ENCODE results near the gene IL13RA2. TPM values are rescaled to one million over a fixed set of nuclear protein-coding genes. Genes with fewer than 3 reads are reported as not detected.

Gene IL13RA2
- total and polyA plus RNA-seq, 2 donors (not counting 3 experiments of a cell fraction or from before 2014, with no cell fraction given) = not detected

DNA sequence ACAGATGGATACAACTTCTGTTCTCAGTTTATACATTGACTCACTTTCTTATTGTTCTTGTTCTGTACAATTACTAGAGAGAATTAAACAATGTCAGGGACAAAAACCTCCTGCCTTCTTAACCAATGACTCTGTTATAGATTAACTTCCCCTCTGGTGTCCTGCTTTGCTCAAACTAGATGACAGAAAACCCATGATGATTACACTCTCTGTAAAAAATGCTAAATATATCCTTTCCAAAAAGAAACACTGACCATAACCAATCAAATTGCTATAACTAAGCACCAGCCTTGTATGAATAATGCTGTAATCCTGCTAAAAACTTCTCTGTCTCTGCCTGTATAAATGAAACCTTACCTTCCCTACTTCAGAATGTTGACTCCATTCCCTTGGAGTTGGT is 29.8 kb upstream of the IL13RA2 start:
- DNase-seq (ENCODE audit: low read depth, low spot score) (no peak), FAIRE-seq (no peak)
- H2AFZ ChIP-seq (ENCODE audit: low read depth, low read length) = no peak overlapping the region
- intact Hi-C loops (cut with micrococcal nuclease) (no loop called here), dilution Hi-C loops (cut with MboI; ENCODE audit: extremely low pct_ligation_motif_present, low sequenced_read_pairs) (no loop called here)
- H3K36me3 ChIP-seq (ENCODE audit: control insufficient read depth in 2 of 2, extremely low read depth in 1 of 2, insufficient read depth in 2 of 2, low read length in 2 of 2) = no peaks in the 10 kb centered on the region
- H3K9ac ChIP-seq (replicated peaks; ENCODE audit: extremely low read depth, insufficient read depth, low read length) = no peak overlapping the region
- H3K27ac ChIP-seq (ENCODE audit: insufficient read depth, low read depth, low read length) = no peak overlapping the region
- H3K4me2 ChIP-seq (ENCODE audit: insufficient read depth, low read length) = no peak overlapping the region
- ChIA-PET POLR2A (no interaction called here), CTCF (no interaction called here)
- no peak for TF ChIP-seq MYC (IDR thresholded peaks at IDR 0.05; ENCODE audit: low read depth, low read length)
- no peak for TF ChIP-seq GATA2 (IDR thresholded peaks at IDR 0.05; ENCODE audit: insufficient read depth, insufficient read length, low read depth, low read length)
- TF ChIP-seq FOS (IDR thresholded peaks at IDR 0.05; ENCODE audit: borderline replicate concordance, insufficient read depth, low read length) = no peak
- no peak for TF ChIP-seq POLR2AphosphoS5 (IDR thresholded peaks at IDR 0.05; ENCODE audit: insufficient read depth, low read depth, low read length)
- no peak for TF ChIP-seq EZH2 (IDR thresholded peaks at IDR 0.05; ENCODE audit: borderline replicate concordance, low read depth, low read length, severe bottlenecking)
- TF ChIP-seq POLR2A (IDR thresholded peaks at IDR 0.05; ENCODE audit: low read depth, low read length) = no peak
- no peaks in the 10 kb centered on the region for H4K20me1 ChIP-seq (replicated peaks; ENCODE audit: control insufficient read depth, extremely low read depth, insufficient read depth, low read length)
- no peaks in the 10 kb centered on the region for H3K79me2 ChIP-seq (ENCODE audit: control insufficient read depth, insufficient read depth, low read length)
- H3K9me1 ChIP-seq (replicated peaks; ENCODE audit: control insufficient read depth, extremely low read depth, insufficient read depth, low read length) = no peaks in the 10 kb centered on the region
- H3K9me3 ChIP-seq (replicated peaks; ENCODE audit: control insufficient read depth, insufficient read depth, low read length) = no peaks in the 10 kb centered on the region
- no peaks in the 10 kb centered on the region for H3K27me3 ChIP-seq (ENCODE audit: control insufficient read depth in 2 of 2, insufficient read depth in 2 of 2, low read length in 2 of 2)
- no peaks in the 10 kb centered on the region for H3K4me1 ChIP-seq (ENCODE audit: control insufficient read depth, extremely low read depth, insufficient read depth, low read length)
- no TSS peak for BruUV-seq (replicated peaks)
- H3K4me3 ChIP-seq (replicated peaks in 1 of 3; ENCODE audit: insufficient read depth in 1 of 3, low read depth in 1 of 3, low read length in 3 of 3) = no peak overlapping the region

DNA sequence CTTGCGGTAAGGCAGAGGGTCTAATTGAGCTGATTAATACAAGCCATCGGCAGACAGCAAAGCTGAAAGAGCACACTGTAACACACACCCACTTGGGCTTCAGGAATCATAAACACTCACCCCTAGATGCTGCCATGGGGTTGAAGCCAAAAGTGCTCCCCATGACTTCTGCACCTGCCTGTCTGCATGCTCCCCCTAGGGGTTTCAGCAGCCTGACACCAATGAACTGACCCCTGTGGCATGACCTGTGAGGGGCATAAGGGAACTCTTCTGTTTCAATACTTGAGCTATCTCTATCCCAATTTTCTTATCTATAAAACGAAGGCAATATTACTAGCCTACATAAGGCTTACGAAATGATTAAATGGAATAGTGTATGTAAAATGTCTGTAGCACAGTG is 23.0 kb upstream of the IL13RA2 start:
- intact Hi-C loops (cut with micrococcal nuclease) = no loop called here
- H3K4me3 ChIP-seq (replicated peaks in 1 of 3; ENCODE audit: insufficient read depth in 1 of 3, low read depth in 1 of 3, low read length in 3 of 3) = no peak overlapping the region
- TF ChIP-seq EZH2 (IDR thresholded peaks at IDR 0.05; ENCODE audit: borderline replicate concordance, low read depth, low read length, severe bottlenecking) (no peak), POLR2A (IDR thresholded peaks at IDR 0.05; ENCODE audit: low read depth, low read length) (no peak), MYC (IDR thresholded peaks at IDR 0.05; ENCODE audit: low read depth, low read length) (no peak), POLR2AphosphoS5 (IDR thresholded peaks at IDR 0.05; ENCODE audit: insufficient read depth, low read depth, low read length) (no peak), FOS (IDR thresholded peaks at IDR 0.05; ENCODE audit: borderline replicate concordance, insufficient read depth, low read length) (no peak), GATA2 (IDR thresholded peaks at IDR 0.05; ENCODE audit: insufficient read depth, insufficient read length, low read depth, low read length) (no peak), JUN (IDR thresholded peaks at IDR 0.05; ENCODE audit: borderline replicate concordance, insufficient read depth, insufficient read length, low read depth) (no peak)
- TF ChIP-seq, protein P1, sequence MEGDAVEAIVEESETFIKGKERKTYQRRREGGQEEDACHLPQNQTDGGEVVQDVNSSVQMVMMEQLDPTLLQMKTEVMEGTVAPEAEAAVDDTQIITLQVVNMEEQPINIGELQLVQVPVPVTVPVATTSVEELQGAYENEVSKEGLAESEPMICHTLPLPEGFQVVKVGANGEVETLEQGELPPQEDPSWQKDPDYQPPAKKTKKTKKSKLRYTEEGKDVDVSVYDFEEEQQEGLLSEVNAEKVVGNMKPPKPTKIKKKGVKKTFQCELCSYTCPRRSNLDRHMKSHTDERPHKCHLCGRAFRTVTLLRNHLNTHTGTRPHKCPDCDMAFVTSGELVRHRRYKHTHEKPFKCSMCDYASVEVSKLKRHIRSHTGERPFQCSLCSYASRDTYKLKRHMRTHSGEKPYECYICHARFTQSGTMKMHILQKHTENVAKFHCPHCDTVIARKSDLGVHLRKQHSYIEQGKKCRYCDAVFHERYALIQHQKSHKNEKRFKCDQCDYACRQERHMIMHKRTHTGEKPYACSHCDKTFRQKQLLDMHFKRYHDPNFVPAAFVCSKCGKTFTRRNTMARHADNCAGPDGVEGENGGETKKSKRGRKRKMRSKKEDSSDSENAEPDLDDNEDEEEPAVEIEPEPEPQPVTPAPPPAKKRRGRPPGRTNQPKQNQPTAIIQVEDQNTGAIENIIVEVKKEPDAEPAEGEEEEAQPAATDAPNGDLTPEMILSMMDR (IDR thresholded peaks at IDR 0.05; ENCODE audit: extremely low read depth in 1 of 2, insufficient read depth in 1 of 2, low read depth in 1 of 2, low read length in 2 of 2) = no peak
- TF ChIP-seq, protein P2, sequence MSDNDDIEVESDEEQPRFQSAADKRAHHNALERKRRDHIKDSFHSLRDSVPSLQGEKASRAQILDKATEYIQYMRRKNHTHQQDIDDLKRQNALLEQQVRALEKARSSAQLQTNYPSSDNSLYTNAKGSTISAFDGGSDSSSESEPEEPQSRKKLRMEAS (IDR thresholded peaks at IDR 0.05; ENCODE audit: insufficient read depth, insufficient read length) = no peak
- POLR2A ChIA-PET = no interaction called here
- no peaks in the 10 kb centered on the region for H3K36me3 ChIP-seq (ENCODE audit: control insufficient read depth in 2 of 2, extremely low read depth in 1 of 2, insufficient read depth in 2 of 2, low read length in 2 of 2)
- H3K4me1 ChIP-seq (ENCODE audit: control insufficient read depth, extremely low read depth, insufficient read depth, low read length) = no peaks in the 10 kb centered on the region
- BruUV-seq (replicated peaks) = no TSS peak
- H3K9me1 ChIP-seq (replicated peaks; ENCODE audit: control insufficient read depth, extremely low read depth, insufficient read depth, low read length) = no peaks in the 10 kb centered on the region
- dilution Hi-C loops (cut with MboI; ENCODE audit: extremely low pct_ligation_motif_present, low sequenced_read_pairs) = no loop called here
- H3K27ac ChIP-seq (ENCODE audit: insufficient read depth, low read depth, low read length) = no peak overlapping the region
- no peak overlapping the region for H3K9ac ChIP-seq (replicated peaks; ENCODE audit: extremely low read depth, insufficient read depth, low read length)
- H3K27me3 ChIP-seq (ENCODE audit: control insufficient read depth in 2 of 2, insufficient read depth in 2 of 2, low read length in 2 of 2) = no peaks in the 10 kb centered on the region
- no peaks in the 10 kb centered on the region for H3K79me2 ChIP-seq (ENCODE audit: control insufficient read depth, insufficient read depth, low read length)
- FAIRE-seq = no peak
- no peaks in the 10 kb centered on the region for H3K9me3 ChIP-seq (replicated peaks; ENCODE audit: control insufficient read depth, insufficient read depth, low read length)
- H3K4me2 ChIP-seq (ENCODE audit: insufficient read depth, low read length) = no peak overlapping the region
- DNase-seq (ENCODE audit: low read depth, low spot score) = no peak
- CTCF ChIA-PET = interaction anchor here (2.2 kb wide), 1 partner anchor 8 kb away, joined by 5 read pairs; no protein-coding TSS in a partner anchor
- no peaks in the 10 kb centered on the region for H4K20me1 ChIP-seq (replicated peaks; ENCODE audit: control insufficient read depth, extremely low read depth, insufficient read depth, low read length)
- no peak overlapping the region for H2AFZ ChIP-seq (ENCODE audit: low read depth, low read length)

Data from endothelial cell of umbilical vein (primary cell).